Kidney epithelial cell (primary cell): ENCODE measurements around the gene IFT52. TPM values are rescaled to one million over a fixed set of nuclear protein-coding genes. Genes with fewer than 3 reads are reported as not detected.

Experiments used
- DNase-seq: peaks from one replicate; pipeline ENCODE4 v3.0.0-alpha.2; 2010; ENCODE audit warnings: low read depth
- H3K27me3 ChIP-seq: 2 replicates; pipeline ENCODE4 v1.6.0; 2011; ENCODE audit warnings: low read length; ENCODE audit not compliant: control insufficient read depth, insufficient read depth
- H3K36me3 ChIP-seq: 2 replicates; pipeline ENCODE4 v1.5.1; 2011; ENCODE audit warnings: low read length; ENCODE audit not compliant: control insufficient read depth, insufficient read depth
- H3K4me3 ChIP-seq: 2 replicates; pipeline ENCODE4 v1.5.1; 2011; ENCODE audit warnings: low read depth, mild to moderate bottlenecking, control low read depth, low read length
- CTCF ChIP-seq: IDR thresholded peaks from 2 replicates; pipeline ENCODE4 v1.5.1; 2011; ENCODE audit warnings: mild to moderate bottlenecking, moderate library complexity, low read length, control low read depth, inconsistent platforms; ENCODE audit not compliant: insufficient read depth, poor library complexity, severe bottlenecking
- total RNA-seq: library from RNA; depleted of rRNA; stranded (reverse); fragments of >200 nt; gene quantifications from 2 replicates; pipeline ENCODE4 v1.2.3, GENCODE V29; 2015

IFT52 gene
- total RNA-seq, 1 donor from 2014 or later: 29.7 TPM

- Histone ChIP-seq H3K27me3 (no peaks in the 10 kb centered on the region), H3K36me3 (no peaks in the 10 kb centered on the region), H3K4me3 (no peak overlapping the region)
- no peak for DNase-seq
- no peak for TF ChIP-seq CTCF
These were observed 68.1 kb downstream of the IFT52 start for GRCh38 chr20:43658723-43659419.

- H3K36me3 ChIP-seq: no peaks in the 10 kb centered on the region
- no peak for DNase-seq
- TF ChIP-seq CTCF: no peak
- no peaks in the 10 kb centered on the region for H3K27me3 ChIP-seq
- no peak overlapping the region for H3K4me3 ChIP-seq
These were observed 72.4 kb downstream of the IFT52 start for GRCh38 chr20:43662943-43663655.

- H3K36me3 ChIP-seq: no peaks in the 10 kb centered on the region
- H3K27me3 ChIP-seq: no peaks in the 10 kb centered on the region
- TF ChIP-seq CTCF: no peak
- DNase-seq: no peak
- H3K4me3 ChIP-seq: no peak overlapping the region
These were observed 74.9 kb downstream of the IFT52 start for GRCh38 chr20:43665466-43666176.

GRCh38 chr20:43666376-43667328 is 75.9 kb downstream of the IFT52 start, which contains the start of gene MYBL2:
Gene MYBL2 (plus strand): TSS chr20:43667114. CDS start chr20:43667284, 170 bp downstream.
- no peak for DNase-seq
- no peak for TF ChIP-seq CTCF
- Histone ChIP-seq H3K36me3 (no peaks in the 10 kb centered on the region), H3K4me3 (peak within 1 kb of the TSS; percentile 49), H3K27me3 (no peaks in the 10 kb centered on the region)

- no peaks in the 10 kb centered on the region for H3K36me3 ChIP-seq
- TF ChIP-seq CTCF: no peak
- no peak for DNase-seq
These were observed 76.8 kb downstream of the IFT52 start for GRCh38 chr20:43667341-43668132.

More at GRCh38 chr20:43667341-43668132, 76.8 kb downstream of the IFT52 start:
- Histone ChIP-seq H3K27me3 (no peaks in the 10 kb centered on the region), H3K4me3 (peak overlapping the region; percentile 49)
